K562 (cell line): ENCODE results near the gene STMN3. TPM values are rescaled to one million over a fixed set of nuclear protein-coding genes. Genes with fewer than 3 reads are reported as not detected.

Experiments used
- ATAC-seq: fragments of 200-7000 bp; cut with Tn5 transposase; 3 replicates; pipeline ENCODE4 v1.9.1; 2020; ENCODE audit warnings: moderate library complexity
- BruUV-seq: library from RNA; stranded (reverse); fragments of 400-500 nt; replicated peaks from 2 replicates; lab custom pipeline; 2021; lab: Mats Ljungman, UMichigan
- CTCF ChIA-PET: fragments of 300-600 bp; formaldehyde crosslinking; extraction: SDS; loops from one replicate; lab custom pipeline; 2021; ENCODE audit warnings: low intra/inter-chr PET ratio; lab: Yijun Ruan, JAX
- POLR2A ChIA-PET: fragments of 300-600, 350-650 bp; sonication (Branson Sonifier 250); formaldehyde crosslinking; extraction: SDS; loops from one replicate; lab custom pipeline; 2021; ENCODE audit warnings: antibody characterized with exemption, inconsistent platforms; lab: Yijun Ruan, JAX
- DNase-seq, 4 experiments: peaks; one replicate each; pipeline versions ENCODE4 v3.0.0 to v3.0.0-alpha.2; 2011 to 2018; ENCODE audit warnings: low spot score in 3 of 4, mixed read lengths in 3 of 4; ENCODE audit errors: extremely low read depth in 1 of 4
- FAIRE-seq: peaks from 2 replicates; lab custom pipeline; 2011; peaks lifted over from hg19 to GRCh38; lab: Jason Lieb, UNC
- H2AFZ ChIP-seq: 2 replicates; pipeline ENCODE4 v1.6.0; 2011; ENCODE audit warnings: low read depth, low read length, control low read depth, inconsistent platforms
- H3K27ac ChIP-seq: fragments of 200-600 bp; 3 replicates; pipeline ENCODE4 v1.8.0; 2011; ENCODE audit warnings: low read depth, mild to moderate bottlenecking, control low read depth, inconsistent platforms, low read length, moderate library complexity, mixed read lengths; ENCODE audit errors: extremely low read depth
- H3K27me3 ChIP-seq, 2 experiments: fragments of 300-600 bp in 1 of 2; 2 replicates in 1 of 2; 3 replicates in 1 of 2; pipeline versions ENCODE4 v1.6.0 to v1.8.0; 2011; ENCODE audit warnings: inconsistent platforms in 2 of 2, low read length in 2 of 2, mild to moderate bottlenecking in 1 of 2, mixed read lengths in 1 of 2, moderate library complexity in 1 of 2; ENCODE audit not compliant: control insufficient read depth in 2 of 2, insufficient read depth in 2 of 2
- H3K36me3 ChIP-seq: fragments of 300-600 bp; 3 replicates; pipeline ENCODE4 v1.8.0; 2011; ENCODE audit warnings: mild to moderate bottlenecking, low read length, inconsistent platforms; ENCODE audit not compliant: control insufficient read depth, insufficient read depth
- H3K4me1 ChIP-seq, 2 experiments: fragments of 200-600 bp in 1 of 2; replicated peaks in 1 of 2; 2 replicates in 1 of 2; 3 replicates in 1 of 2; pipeline versions ENCODE4 v1.5.1 to v1.8.0; 2011; ENCODE audit warnings: inconsistent platforms in 2 of 2, low read length in 2 of 2, mild to moderate bottlenecking in 1 of 2, mixed read lengths in 1 of 2, moderate library complexity in 1 of 2; ENCODE audit not compliant: control insufficient read depth in 2 of 2, insufficient read depth in 2 of 2
- H3K4me2 ChIP-seq: 2 replicates; pipeline ENCODE4 v1.6.1; 2011; ENCODE audit warnings: low read length, control low read depth, inconsistent platforms, mixed read lengths; ENCODE audit not compliant: insufficient read depth
- H3K4me3 ChIP-seq: fragments of 200-600 bp; sonication (generic), shearing (Covaris generic); 2 replicates; pipeline ENCODE4 v1.5.1; 2016; ENCODE audit warnings: control low read depth, inconsistent platforms
- H3K79me2 ChIP-seq: fragments of 200-600 bp; 3 replicates; pipeline ENCODE4 v1.8.0; 2011; ENCODE audit warnings: low read length, inconsistent platforms; ENCODE audit not compliant: control insufficient read depth, insufficient read depth
- H3K9ac ChIP-seq, 2 experiments: 2 replicates each; pipeline versions ENCODE4 v1.6.0 to v1.6.1; 2011; ENCODE audit warnings: low read depth in 2 of 2, low read length in 2 of 2, control low read depth in 1 of 2, inconsistent platforms in 1 of 2, mild to moderate bottlenecking in 1 of 2, mixed read lengths in 1 of 2; ENCODE audit not compliant: insufficient read depth in 1 of 2
- H3K9me1 ChIP-seq: one replicate; pipeline ENCODE4 v1.6.0; 2011; ENCODE audit warnings: inconsistent platforms, mild to moderate bottlenecking, low read length, moderate library complexity; ENCODE audit not compliant: control insufficient read depth, insufficient read depth
- H3K9me3 ChIP-seq: replicated peaks from 2 replicates; pipeline ENCODE4 v1.5.1; 2011; ENCODE audit warnings: low read depth, low read length, inconsistent platforms; ENCODE audit not compliant: control insufficient read depth, insufficient read depth
- H4K20me1 ChIP-seq: replicated peaks from 2 replicates; pipeline ENCODE4 v1.6.1; 2011; ENCODE audit warnings: low read length, inconsistent platforms, mixed read lengths; ENCODE audit not compliant: control insufficient read depth, insufficient read depth
- CBX8 ChIP-seq: fragments of 200-600 bp; sonication (generic); IDR thresholded peaks from 2 replicates; pipeline ENCODE4 v1.6.1; 2012; ENCODE audit warnings: borderline replicate concordance, mixed run types, low read depth, mild to moderate bottlenecking, moderate library complexity, mixed read lengths, low read length, control low read depth, inconsistent platforms; ENCODE audit not compliant: poor library complexity, severe bottlenecking; ENCODE audit errors: extremely low read depth
- FOSL1 ChIP-seq: fragments of 200-800 bp; sonication (Bioruptor generic); conservative IDR thresholded peaks from 2 replicates; pipeline ENCODE4 v1.6.1; 2016; ENCODE audit warnings: missing genetic modification characterization, missing compliant biosample characterization
- POLR2AphosphoS2 ChIP-seq: IDR thresholded peaks from 2 replicates; pipeline ENCODE4 v1.6.1; 2012; ENCODE audit warnings: low read length, improper control_type of control experiment
- POLR2G ChIP-seq: fragments of 200-400 bp; formaldehyde crosslinking; IDR thresholded peaks from 2 replicates; pipeline ENCODE4 v1.6.1; 2017; ENCODE audit warnings: low read depth, mild to moderate bottlenecking, antibody characterized with exemption, low read length, moderate library complexity
- RBFOX2 ChIP-seq: fragments of 200-400 bp; formaldehyde crosslinking; IDR thresholded peaks from 2 replicates; pipeline ENCODE4 v1.6.1; 2017; ENCODE audit warnings: low read depth, mild to moderate bottlenecking, low read length, moderate library complexity
- RBM22 ChIP-seq: fragments of 200-400 bp; formaldehyde crosslinking; IDR thresholded peaks from 2 replicates; pipeline ENCODE4 v1.6.1; 2018; ENCODE audit warnings: low read length, low read depth; ENCODE audit not compliant: poor library complexity, severe bottlenecking
- SNIP1 ChIP-seq: fragments of 450-650 bp; IDR thresholded peaks from 2 replicates; pipeline ENCODE4 v1.7.1; 2017; ENCODE audit warnings: low read depth, mild to moderate bottlenecking
- ZNF165 ChIP-seq: fragments of 250-450 bp; sonication (Bioruptor Pico); IDR thresholded peaks from 2 replicates; pipeline ENCODE4 v1.4.0; 2020; ENCODE audit warnings: borderline replicate concordance
- whole genome bisulfite sequencing: fragments of 100-300 bp; shearing (Covaris generic); methylation state at CpG from one replicate; pipeline ENCODE4 v1.1.6; 2016; ENCODE audit warnings: low coverage, mixed read lengths; ENCODE audit not compliant: insufficient coverage; ENCODE audit errors: missing lambda C conversion rate; 5-methylcytosine and 5-hydroxymethylcytosine counted together
- in situ Hi-C: fragments of 300-500 bp; cut with MboI; formaldehyde crosslinking; loops from 4 replicates; pipeline ENCODE4 v1.15.0; 2018; ENCODE audit warnings: inconsistent platforms, mixed read lengths
- intact Hi-C: fragments of 100-400 bp; cut with micrococcal nuclease; formaldehyde crosslinking; loops from 2 replicates; pipeline ENCODE4 v1.14.2; 2022
- polyA plus RNA-seq, 8 experiments: library from polyadenylated mRNA; depleted of rRNA in 4 of 8; stranded (reverse) in 5 of 8; unstranded in 3 of 8; fragments of >200 nt; fragmentation: Nextera tagmentation in 2 of 8; fragmentation: Illumina TruSeq in 1 of 8; extraction: Ambion mirVana in 2 of 8; extraction: Trizol in 1 of 8; gene quantifications; 2 replicates each; pipeline versions ENCODE4 v1.2.1 to v1.2.3, GENCODE V29; 2011 to 2014; ENCODE audit warnings: inconsistent platforms in 1 of 8, missing spikeins in 1 of 8
- total RNA-seq, 7 experiments: library from RNA; depleted of rRNA in 6 of 7; stranded (reverse); fragments of >200 nt in 6 of 7; fragmentation: Illumina TruSeq in 2 of 7; extraction: Trizol in 2 of 7; gene quantifications; 2 replicates each; pipeline versions ENCODE4 v1.2.1 to v1.2.3, GENCODE V29; 2011 to 2021; ENCODE audit warnings: low replicate concordance in 1 of 7

STMN3 gene
- total and polyA plus RNA-seq, 9 of the 15 experiments (the other 6 are each of a cell fraction or from before 2014, with no cell fraction given): 0.70 to 65.6 (median 29.4) TPM

GRCh38 chr20:63680857-63681608 is 27.8 kb upstream of the STMN3 start:
- Histone ChIP-seq H4K20me1 (no peaks in the 10 kb centered on the region), H3K9me3 (no peaks in the 10 kb centered on the region), H3K4me3 (no peak overlapping the region), H3K4me1 (peaks cover 0 to 41% of the 10 kb centered on the region in 2 experiments; a peak in 2 of 5 replicates), H3K36me3 (peaks cover 68% of the 10 kb centered on the region; the same call in 2 of the 3 replicates), H2AFZ (no peak overlapping the region), H3K9ac (no peak overlapping the region), H3K9me1 (no peaks in the 10 kb centered on the region), H3K27me3 (no peaks in the 10 kb centered on the region), H3K27ac (no peak overlapping the region), H3K79me2 (no peaks in the 10 kb centered on the region), H3K4me2 (no peak overlapping the region)
- 92% methylated on average over 17 of the region's 23 CpGs for WGBS
- ATAC-seq (no peak), FAIRE-seq (no peak), DNase-seq (no peak)
- CTCF ChIA-PET: no interaction called here
- in situ Hi-C loops: no loop called here
- POLR2A ChIA-PET: interaction anchor here (0.7 to 2.1 kb wide), 3 partner anchors 14 to 54 kb away, joined by 3 to 7 read pairs (median 4); partner anchors contain the start of gene RTEL1
- BruUV-seq: no TSS peak
- intact Hi-C loops: no loop called here
- TF ChIP-seq ZNF165 (CRISPR knock-in tag): no peak
- TF ChIP-seq SNIP1: no peak
- no peak for TF ChIP-seq CBX8
- TF ChIP-seq POLR2AphosphoS2: peak; percentile 32; the same call in 1 of the 2 replicates
- TF ChIP-seq POLR2G: peak; percentile 69
- no peak for TF ChIP-seq FOSL1 (tag)
- peak; percentile 3; the same call in 1 of the 2 replicates for TF ChIP-seq RBFOX2
- TF ChIP-seq RBM22: peak; percentile 15
